ENCODE results near the gene DUS1L.
"Not testable (repeated sequence)": the region's sequence is repeated elsewhere in the genome, so short reads cannot be mapped to it uniquely, and the experiment has no call there.

DUS1L gene

GRCh38 chr17:82041144-82041814, 24.3 kb downstream of the DUS1L start:
- DNase-seq (ENCODE audit: low read depth): no peak
- no peak for TF ChIP-seq CTCF (conservative IDR thresholded peaks at IDR 0.05; ENCODE audit: low read length)

GRCh38 chr17:82039695-82040299, 25.8 kb downstream of the DUS1L start:
- no peak for DNase-seq (ENCODE audit: low read depth)
- no peak for TF ChIP-seq CTCF (conservative IDR thresholded peaks at IDR 0.05; ENCODE audit: low read length)
- H3K4me3 ChIP-seq (ENCODE audit: low read length): no peak overlapping the region

More at GRCh38 chr17:82041144-82041814, 24.3 kb downstream of the DUS1L start:
- no peak overlapping the region for H3K4me3 ChIP-seq (ENCODE audit: low read length)

- H3K4me3 ChIP-seq (ENCODE audit: low read length); DNase-seq (ENCODE audit: low read depth): not testable (repeated sequence)
Observed at GRCh38 chr17:82038796-82039409, 26.7 kb downstream of the DUS1L start.

- no peak for DNase-seq (ENCODE audit: low read depth)
- TF ChIP-seq CTCF (conservative IDR thresholded peaks at IDR 0.05; ENCODE audit: low read length): no peak
- peak overlapping the region; percentile 73 for H3K4me3 ChIP-seq (ENCODE audit: low read length)
Observed at GRCh38 chr17:82037889-82038195, 27.8 kb downstream of the DUS1L start.

GRCh38 chr17:82037092-82037888, 28.3 kb downstream of the DUS1L start, which contains the start of gene DCXR:
DCXR (minus strand) TSS chr17:82037697; CDS start chr17:82037682, 15 bp downstream.
- peak; percentile 54 for TF ChIP-seq CTCF (conservative IDR thresholded peaks at IDR 0.05; ENCODE audit: low read length)
- DNase-seq (ENCODE audit: low read depth): peak; percentile 93
- H3K4me3 ChIP-seq (ENCODE audit: low read length): peak within 1 kb of the TSS; percentile 73

- no peak for TF ChIP-seq CTCF (conservative IDR thresholded peaks at IDR 0.05; ENCODE audit: low read length)
- peak overlapping the region; percentile 73 for H3K4me3 ChIP-seq (ENCODE audit: low read length)
Observed at GRCh38 chr17:82036634-82037091, 28.9 kb downstream of the DUS1L start.

GRCh38 chr17:82035956-82036633, 29.5 kb downstream of the DUS1L start:
- no peak for DNase-seq (ENCODE audit: low read depth)
- TF ChIP-seq CTCF (conservative IDR thresholded peaks at IDR 0.05; ENCODE audit: low read length): no peak
- peak overlapping the region; percentile 73 for H3K4me3 ChIP-seq (ENCODE audit: low read length)

More at GRCh38 chr17:82036634-82037091, 28.9 kb downstream of the DUS1L start:
- DNase-seq (ENCODE audit: low read depth): no peak
